GM18499 (cell line): Measurements from ENCODE around the gene MGAM2.

Source experiments
- ATAC-seq: cut with Tn5 transposase; IDR thresholded peaks from one replicate; pipeline ENCODE4 v1.9.1; 2021; ENCODE audit warnings: moderate number of reproducible peaks; ENCODE audit not compliant: insufficient read depth, unreplicated experiment

MGAM2 gene

DNA sequence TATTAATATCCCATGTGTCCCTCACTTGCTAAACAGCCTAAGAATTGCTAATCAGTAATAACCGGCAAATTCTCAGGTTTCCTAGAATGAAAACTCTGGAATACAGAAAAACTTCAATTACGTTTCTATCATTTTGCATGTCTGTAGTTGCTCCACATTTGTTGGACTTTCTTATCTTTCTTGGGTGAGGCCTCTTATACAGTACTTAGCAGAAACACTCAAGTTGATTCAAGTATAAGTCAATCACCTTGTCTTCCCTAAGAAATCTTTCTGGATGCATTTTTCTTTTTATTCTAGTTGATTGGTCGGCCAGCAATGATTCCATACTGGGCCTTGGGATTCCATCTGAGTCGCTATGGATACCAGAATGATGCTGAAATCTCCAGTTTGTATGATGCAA, 61.4 kb downstream of the MGAM2 start:
- no peak for ATAC-seq

GRCh38 chr7:142174441-142174840, 62.9 kb downstream of the MGAM2 start:
- ATAC-seq: no peak

DNA sequence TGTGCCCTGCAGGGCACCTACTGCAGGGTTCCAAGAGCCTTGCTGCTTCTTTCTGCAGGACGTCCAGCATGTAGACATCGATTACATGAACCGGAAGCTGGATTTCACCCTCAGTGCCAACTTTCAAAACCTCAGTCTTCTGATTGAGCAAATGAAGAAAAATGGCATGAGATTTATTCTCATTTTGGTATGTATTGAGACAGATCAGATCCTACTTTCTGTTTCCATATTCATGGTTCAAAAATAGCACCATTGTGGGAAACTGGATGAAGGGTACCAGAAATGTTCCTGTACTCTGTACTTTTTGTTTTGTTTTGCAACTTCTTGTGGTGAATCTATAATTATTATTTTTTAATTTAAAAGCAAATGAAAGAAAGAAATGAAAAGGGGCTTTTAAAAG, 64.1 kb downstream of the MGAM2 start:
- ATAC-seq: no peak

DNA sequence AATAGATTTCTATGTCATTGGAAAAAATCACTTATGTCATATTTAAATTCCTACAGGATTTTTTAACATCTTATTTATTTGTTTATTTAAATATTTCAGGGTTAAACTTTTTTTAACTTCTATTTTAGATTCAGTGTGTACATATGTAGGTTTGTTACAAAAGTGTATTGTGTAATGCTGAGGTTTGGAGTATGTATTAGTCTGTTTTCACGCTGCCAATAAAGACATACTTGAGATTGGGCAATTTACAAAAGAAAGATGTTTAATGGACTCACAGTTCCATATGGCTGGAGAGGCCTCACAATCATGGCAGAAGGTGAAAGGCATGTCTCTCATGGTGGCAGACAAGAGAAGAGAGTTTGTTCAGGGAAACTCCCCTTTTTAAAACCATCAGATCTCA, 65.4 kb downstream of the MGAM2 start:
- no peak for ATAC-seq

DNA sequence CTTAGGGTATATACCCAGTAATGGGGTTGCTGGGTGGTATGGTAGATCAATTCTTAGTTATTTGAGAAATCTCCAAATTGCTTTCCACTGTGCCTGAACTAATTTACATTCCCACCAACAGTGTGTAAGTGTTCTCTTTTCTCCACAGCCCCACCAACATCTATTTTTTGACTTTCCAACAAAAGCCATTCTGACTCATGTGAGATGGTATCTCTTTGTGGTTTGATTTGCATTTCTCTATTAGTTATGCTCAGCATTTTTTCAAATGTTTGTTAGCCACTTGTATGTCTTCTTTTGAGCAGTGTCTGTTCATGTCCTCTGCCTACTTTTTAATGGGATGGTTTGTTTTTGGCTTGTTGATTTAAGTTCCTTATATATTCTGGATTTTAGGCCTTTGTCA, 66.4 kb downstream of the MGAM2 start:
- ATAC-seq: no peak

- ATAC-seq: no peak
Measured at GRCh38 chr7:142180426-142180825, 68.9 kb downstream of the MGAM2 start.

GRCh38 chr7:142181211-142181610, 69.7 kb downstream of the MGAM2 start:
- ATAC-seq: no peak

DNA sequence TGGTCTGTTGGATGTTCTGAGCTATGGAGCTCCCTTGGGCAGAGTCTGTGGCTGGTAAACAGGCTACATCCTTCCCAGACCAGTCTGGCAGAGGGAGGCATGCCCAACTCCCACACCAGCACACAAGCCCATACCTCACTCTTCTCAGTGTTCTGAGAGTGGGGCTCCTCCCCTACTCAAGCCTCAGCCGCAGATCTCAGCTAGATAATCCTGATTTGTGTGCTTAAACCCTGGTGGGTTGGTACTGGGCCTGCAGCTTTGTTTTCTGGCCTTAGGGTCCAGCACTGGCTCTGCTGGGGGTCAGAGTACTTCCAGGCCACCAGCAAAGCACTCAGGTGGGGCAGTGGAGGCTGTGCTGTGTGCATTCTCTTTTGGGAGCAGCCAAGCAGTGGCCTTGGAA, 70.4 kb downstream of the MGAM2 start:
- no peak for ATAC-seq

GRCh38 chr7:142185069-142185468, 73.6 kb downstream of the MGAM2 start:
- no peak for ATAC-seq

DNA sequence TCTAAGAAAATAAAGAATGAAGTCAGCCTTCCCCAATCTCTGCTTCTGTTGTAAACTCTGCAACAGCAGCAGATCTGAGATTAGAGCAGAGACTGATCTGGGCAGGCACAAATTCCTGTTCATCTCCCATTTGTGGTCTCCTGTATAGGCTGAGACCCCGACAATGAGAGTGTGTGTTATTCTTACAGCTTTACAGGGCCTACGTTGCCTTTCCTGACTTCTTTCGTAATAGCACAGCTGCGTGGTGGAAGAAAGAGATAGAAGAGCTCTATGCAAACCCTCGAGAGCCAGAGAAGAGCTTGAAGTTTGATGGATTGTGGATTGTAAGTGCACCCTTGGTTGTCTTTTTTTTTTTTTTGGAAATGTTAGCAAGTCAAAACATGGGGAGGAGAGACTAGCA, 74.3 kb downstream of the MGAM2 start:
- no peak for ATAC-seq

DNA sequence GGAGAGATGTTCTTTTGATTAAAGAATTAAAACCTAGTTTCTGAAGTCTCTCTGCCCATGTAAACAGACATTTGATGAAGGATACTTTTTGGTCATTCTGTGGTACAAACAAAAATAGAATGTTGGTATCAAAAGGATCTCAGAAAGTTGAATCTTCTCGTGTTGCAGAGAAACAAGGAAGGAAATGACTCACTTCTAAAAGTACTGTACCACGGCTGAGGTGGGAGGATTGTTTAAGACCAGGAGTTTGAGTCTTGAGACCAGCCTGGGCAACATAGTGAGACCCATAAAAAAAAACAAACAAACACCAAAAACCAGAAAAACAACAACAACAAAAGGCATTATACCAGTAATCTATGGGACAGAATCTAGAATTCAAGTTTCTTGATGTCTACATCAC, 76.6 kb downstream of the MGAM2 start:
- no peak for ATAC-seq

- no peak for ATAC-seq
Measured at GRCh38 chr7:142188846-142189245, 77.3 kb downstream of the MGAM2 start.

GRCh38 chr7:142194201-142194600, 82.7 kb downstream of the MGAM2 start:
- no peak for ATAC-seq

DNA sequence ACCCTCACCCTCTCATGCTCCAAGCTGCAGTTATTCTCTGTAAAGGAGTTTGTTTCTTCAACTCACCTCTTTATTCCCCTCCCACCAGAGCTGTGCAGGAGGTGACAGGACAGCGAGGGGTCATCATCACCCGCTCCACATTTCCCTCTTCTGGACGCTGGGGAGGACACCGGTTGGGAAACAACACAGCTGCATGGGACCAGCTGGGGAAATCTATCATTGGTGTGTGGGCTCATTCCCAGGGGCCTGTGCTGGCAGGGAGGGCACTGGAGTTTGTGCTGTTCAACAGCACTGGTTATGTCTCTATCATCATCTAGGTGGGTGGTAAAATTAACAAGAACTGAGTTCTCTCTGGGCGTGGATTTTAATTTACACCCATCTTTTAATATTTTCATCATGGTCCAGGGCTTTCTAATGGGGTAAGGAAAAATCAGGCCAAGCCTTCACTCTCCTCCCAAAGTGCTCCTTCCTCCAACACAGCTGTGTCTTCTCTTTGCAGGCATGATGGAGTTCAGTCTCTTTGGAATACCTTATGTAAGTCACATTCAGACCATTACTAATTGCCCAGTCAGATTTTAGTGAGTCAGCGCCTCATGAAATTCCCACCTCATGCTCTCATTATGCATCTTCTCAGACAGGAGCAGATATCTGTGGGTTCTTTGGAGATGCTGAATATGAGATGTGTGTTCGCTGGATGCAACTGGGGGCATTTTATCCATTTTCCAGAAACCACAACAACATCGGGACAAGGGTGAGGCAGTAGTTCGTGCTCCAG, 84.7 kb downstream of the MGAM2 start:
- ATAC-seq: no peak

DNA sequence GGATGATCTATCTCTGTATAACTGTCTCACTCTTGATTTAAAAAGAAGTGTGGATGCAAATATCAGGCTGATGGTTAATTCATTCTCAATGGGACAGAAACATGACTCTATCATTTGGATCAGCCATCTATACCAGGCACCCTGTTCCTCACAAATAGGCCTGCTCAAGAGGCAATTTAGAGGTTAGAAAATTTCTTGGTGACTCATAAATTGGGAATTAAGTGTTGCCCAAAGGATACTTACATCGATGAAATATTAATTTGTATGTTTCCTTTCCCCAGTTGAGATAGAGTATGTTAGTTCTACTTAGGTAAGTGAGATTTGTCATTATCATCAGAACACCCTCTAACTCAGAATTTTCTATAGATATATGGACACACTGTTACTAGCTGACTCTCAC, 88.7 kb downstream of the MGAM2 start:
- ATAC-seq: no peak

GRCh38 chr7:142228537-142229104, 117.1 kb downstream of the MGAM2 start:
- ATAC-seq: no peak

- no peak for ATAC-seq
Measured at GRCh38 chr7:142231716-142232115, 120.2 kb downstream of the MGAM2 start.

DNA sequence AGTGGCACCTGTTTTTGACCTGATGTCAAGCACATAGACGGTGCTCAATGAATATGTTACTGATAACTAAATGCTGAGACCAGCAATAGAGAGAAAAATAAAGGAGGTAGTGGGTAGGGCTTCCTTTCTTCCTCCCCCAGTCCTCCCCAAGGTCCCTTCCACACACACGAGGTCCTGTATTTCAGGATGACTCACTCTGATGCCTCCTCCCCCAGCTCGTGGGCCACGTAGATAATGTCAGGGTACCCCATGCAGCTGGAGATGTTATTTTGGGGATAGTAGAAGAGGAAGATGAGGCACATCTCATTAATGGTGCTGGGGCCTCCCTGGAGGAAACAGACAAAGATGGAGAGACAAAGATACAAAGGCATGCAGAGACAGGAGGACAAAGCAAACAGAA, 129.0 kb downstream of the MGAM2 start:
- no peak for ATAC-seq

DNA sequence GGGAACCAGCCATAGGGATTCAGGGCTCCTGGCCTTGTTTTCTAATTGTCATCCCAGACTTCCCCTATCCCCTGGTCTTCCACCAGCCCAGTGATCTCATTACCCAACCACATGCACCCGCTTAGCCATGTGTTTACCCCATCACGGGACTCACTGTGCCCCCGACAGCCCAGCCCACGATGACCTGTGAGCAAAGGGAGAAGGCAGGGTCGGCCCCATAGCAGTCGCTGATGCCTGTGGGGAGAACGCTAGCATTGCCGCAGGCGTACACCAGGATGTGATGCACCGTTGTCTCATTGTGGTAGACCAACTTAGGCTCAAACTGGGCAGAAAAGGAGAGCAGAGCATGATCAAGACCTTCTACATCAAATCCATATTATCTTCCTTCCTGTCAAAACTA, 132.3 kb downstream of the MGAM2 start:
- ATAC-seq: no peak

DNA sequence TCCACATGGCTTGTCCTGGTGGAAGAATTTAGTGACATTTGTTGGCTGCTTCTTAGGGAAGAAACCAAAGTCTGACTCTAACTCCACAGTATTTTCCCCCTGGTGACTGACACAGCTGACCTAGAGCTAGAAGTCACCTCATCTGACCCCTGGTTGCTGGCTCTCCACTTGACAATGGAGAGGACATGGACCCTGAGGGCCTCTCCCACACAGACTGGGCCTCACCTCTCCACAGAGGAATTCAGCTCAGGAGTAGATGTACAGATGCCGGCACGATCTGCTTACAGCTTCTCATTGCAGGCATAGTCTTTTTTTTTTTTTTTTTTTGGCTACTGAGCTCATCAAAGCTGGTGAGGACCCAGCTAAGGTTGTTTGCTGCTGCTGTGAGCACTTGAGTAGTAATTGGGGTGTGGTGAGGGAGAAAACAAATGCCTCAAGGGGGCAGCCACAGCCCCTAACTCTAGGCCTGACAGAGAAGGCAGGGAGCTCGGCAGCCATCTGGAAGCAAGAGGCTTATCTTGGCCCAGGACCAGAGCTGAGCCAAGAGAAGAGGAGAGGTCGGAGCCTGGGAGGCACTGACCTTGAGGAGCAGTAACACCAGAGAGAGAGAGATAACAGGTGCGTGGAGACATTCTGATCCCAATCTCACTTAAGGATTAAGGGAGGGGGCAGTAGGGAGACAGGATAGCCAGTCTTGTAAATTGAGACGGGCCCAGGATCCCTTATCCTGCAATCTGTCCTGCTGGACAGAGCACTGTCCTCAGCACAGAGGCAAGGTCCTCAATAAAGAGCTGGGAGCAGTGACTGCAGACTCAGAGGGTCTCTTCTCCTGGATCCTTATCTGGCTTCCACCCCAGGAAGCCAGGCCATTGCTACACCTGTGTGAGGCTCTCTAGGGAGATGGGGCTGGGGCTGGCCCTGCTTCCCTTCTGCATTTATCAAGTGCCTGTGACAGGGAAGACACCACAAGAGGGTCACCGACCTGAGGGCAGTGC, 136.9 kb downstream of the MGAM2 start:
- ATAC-seq: no peak

DNA sequence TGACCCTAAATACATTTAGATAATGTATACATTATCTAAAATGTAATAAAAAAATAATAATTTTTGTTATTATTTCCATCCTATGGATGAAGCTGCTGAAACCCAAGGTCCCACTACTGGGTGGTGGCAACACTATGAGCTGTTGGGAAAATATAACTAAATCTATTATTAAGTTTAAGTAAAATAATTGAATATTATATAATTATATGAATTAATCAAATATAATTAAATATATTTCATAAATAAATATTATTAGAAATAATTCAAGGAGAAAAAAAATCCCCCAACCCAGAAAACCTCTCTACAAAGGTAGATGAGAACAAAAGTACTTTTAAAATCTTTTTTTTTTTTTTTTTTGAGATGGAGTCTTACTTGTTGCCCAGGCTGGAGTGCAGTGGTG, 138.4 kb downstream of the MGAM2 start:
- ATAC-seq: no peak
